ENCODE data around the gene PDE10A. TPM values are rescaled to one million over a fixed set of nuclear protein-coding genes. Genes with fewer than 3 reads are reported as not detected.
"Not testable (repeated sequence)": the region's sequence is repeated elsewhere in the genome, so short reads cannot be mapped to it uniquely, and the experiment has no call there.

Gene PDE10A
- total RNA-seq, 1 donor from 2014 or later = 2.7 TPM

- no peak overlapping the region for H3K27ac ChIP-seq
- H3K9me3 ChIP-seq = no peaks in the 10 kb centered on the region
- DNase-seq (no peak), ATAC-seq (no peak)
- no peaks in the 10 kb centered on the region for H3K4me1 ChIP-seq
- H3K36me3 ChIP-seq = no peaks in the 10 kb centered on the region
- TF ChIP-seq CTCF (IDR thresholded peaks at IDR 0.05) = no peak
- intact Hi-C loops (cut with DNase I) = no loop called here
- H3K27me3 ChIP-seq (ENCODE audit: low read depth) = no peaks in the 10 kb centered on the region
- H3K4me3 ChIP-seq = no peak overlapping the region
Measured at GRCh38 chr6:165511807-165512206, 151.2 kb downstream of the PDE10A start.

GRCh38 chr6:165508321-165508869 is 154.6 kb downstream of the PDE10A start:
- ATAC-seq = no peak
- no peak for DNase-seq
- H3K36me3 ChIP-seq = no peaks in the 10 kb centered on the region
- no peak overlapping the region for H3K4me3 ChIP-seq
- TF ChIP-seq CTCF (IDR thresholded peaks at IDR 0.05) = no peak
- H3K4me1 ChIP-seq = no peaks in the 10 kb centered on the region
- intact Hi-C loops (cut with DNase I) = no loop called here
- H3K27ac ChIP-seq = no peak overlapping the region
- no peaks in the 10 kb centered on the region for H3K27me3 ChIP-seq (ENCODE audit: low read depth)
- no peaks in the 10 kb centered on the region for H3K9me3 ChIP-seq

GRCh38 chr6:165506657-165507056 is 156.4 kb downstream of the PDE10A start:
- ATAC-seq (no peak), DNase-seq (no peak)
- H3K4me1 ChIP-seq = no peaks in the 10 kb centered on the region
- H3K27me3 ChIP-seq (ENCODE audit: low read depth) = no peaks in the 10 kb centered on the region
- no peak overlapping the region for H3K4me3 ChIP-seq
- no peak for TF ChIP-seq CTCF (IDR thresholded peaks at IDR 0.05)
- intact Hi-C loops (cut with DNase I) = no loop called here
- H3K36me3 ChIP-seq = no peaks in the 10 kb centered on the region
- no peaks in the 10 kb centered on the region for H3K9me3 ChIP-seq
- H3K27ac ChIP-seq = no peak overlapping the region

GRCh38 chr6:165500214-165500907 is 162.7 kb downstream of the PDE10A start:
- H3K4me1 ChIP-seq; H3K27ac ChIP-seq; DNase-seq; intact Hi-C loops (cut with DNase I); H3K36me3 ChIP-seq; ATAC-seq; H3K9me3 ChIP-seq; H3K27me3 ChIP-seq (ENCODE audit: low read depth); H3K4me3 ChIP-seq: not testable (repeated sequence)

- ATAC-seq = no peak
Measured at GRCh38 chr6:165497472-165497871, 165.6 kb downstream of the PDE10A start.

More at GRCh38 chr6:165497472-165497871, 165.6 kb downstream of the PDE10A start:
- no peak for DNase-seq
- H3K4me1 ChIP-seq = no peaks in the 10 kb centered on the region
- intact Hi-C loops (cut with DNase I) = no loop called here
- H3K4me3 ChIP-seq = no peak overlapping the region
- TF ChIP-seq CTCF (IDR thresholded peaks at IDR 0.05) = no peak
- no peak overlapping the region for H3K27ac ChIP-seq
- H3K9me3 ChIP-seq = no peaks in the 10 kb centered on the region
- H3K36me3 ChIP-seq = no peaks in the 10 kb centered on the region
- H3K27me3 ChIP-seq (ENCODE audit: low read depth) = no peaks in the 10 kb centered on the region

Data from lower lobe of right lung (tissue), 2 donors.